ENCODE data around the gene UBE2QL1.

- no peak for TF ChIP-seq RXRA (IDR thresholded peaks at IDR 0.05; ENCODE audit: borderline replicate concordance, low read depth)
- no peak for TF ChIP-seq POLR2AphosphoS5 (IDR thresholded peaks at IDR 0.05; ENCODE audit: low read depth, low read length)
- TF ChIP-seq CTCF (IDR thresholded peaks at IDR 0.05): no peak
- 0 out of 4 replicates have a peak, but pooled peaks of 1 of the 2 experiments have one; percentile 9 for TF ChIP-seq EP300 (IDR thresholded peaks at IDR 0.05; ENCODE audit: borderline replicate concordance in 1 of 2, low read depth in 1 of 2, low read length in 1 of 2)
- no peak for TF ChIP-seq MXI1 (IDR thresholded peaks at IDR 0.05; ENCODE audit: low read depth, low read length)
- no peak for TF ChIP-seq GABPA (IDR thresholded peaks at IDR 0.05; ENCODE audit: low read depth)
These were observed 15.8 kb downstream of the UBE2QL1 start for GRCh38 chr5:6464441-6464840.

All from SK-N-SH (cell line).